H7 (cell line): ENCODE measurements around the gene TPSD1. TPM values are rescaled to one million over a fixed set of nuclear protein-coding genes. Genes with fewer than 3 reads are reported as not detected.
"Not testable (repeated sequence)": the region's sequence is repeated elsewhere in the genome, so short reads cannot be mapped to it uniquely, and the experiment has no call there.

Experiments used
- DNase-seq: peaks from one replicate; pipeline ENCODE4 v3.0.0; 2012
- H3K27me3 ChIP-seq: 2 replicates; pipeline ENCODE4 v1.6.0; 2011; ENCODE audit warnings: mild to moderate bottlenecking, low read length; ENCODE audit not compliant: control insufficient read depth, insufficient read depth
- H3K36me3 ChIP-seq: replicated peaks from 2 replicates; pipeline ENCODE4 v1.5.1; 2011; ENCODE audit warnings: low read length; ENCODE audit not compliant: control insufficient read depth, insufficient read depth
- H3K4me3 ChIP-seq: 2 replicates; pipeline ENCODE4 v1.5.1; 2011; ENCODE audit warnings: low read depth, mild to moderate bottlenecking, control low read depth, low read length, moderate library complexity; ENCODE audit not compliant: insufficient read depth
- total RNA-seq: library from RNA; depleted of rRNA; stranded (reverse); fragments of >200 nt; shearing (Covaris generic); gene quantifications from 2 replicates; pipeline ENCODE4 v1.2.3, GENCODE V29; 2014

Gene TPSD1
- total RNA-seq, 1 experiment from 2014 or later = not detected

DNA sequence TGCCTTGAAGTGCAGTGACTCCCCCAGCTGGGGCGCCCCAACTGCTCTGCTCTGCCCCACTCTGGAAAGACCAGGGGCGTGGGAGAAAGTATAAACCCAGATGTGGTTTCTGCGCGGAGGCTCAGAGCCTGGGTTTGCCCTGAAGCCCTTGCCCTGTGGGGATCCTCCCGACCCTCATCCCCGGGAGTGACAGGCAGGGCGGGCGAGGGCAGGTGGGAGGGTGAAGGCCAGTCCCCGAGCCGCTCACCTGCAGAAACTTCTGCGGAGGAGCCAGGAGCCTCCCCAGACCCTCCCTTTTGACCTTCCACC lies 3.8 kb downstream of the TPSD1 start:
- Histone ChIP-seq H3K36me3 (no peaks in the 10 kb centered on the region), H3K27me3 (peaks cover 10% of the 10 kb centered on the region; the same call in 1 of the 2 replicates), H3K4me3 (no peak overlapping the region)
- DNase-seq = no peak

DNA sequence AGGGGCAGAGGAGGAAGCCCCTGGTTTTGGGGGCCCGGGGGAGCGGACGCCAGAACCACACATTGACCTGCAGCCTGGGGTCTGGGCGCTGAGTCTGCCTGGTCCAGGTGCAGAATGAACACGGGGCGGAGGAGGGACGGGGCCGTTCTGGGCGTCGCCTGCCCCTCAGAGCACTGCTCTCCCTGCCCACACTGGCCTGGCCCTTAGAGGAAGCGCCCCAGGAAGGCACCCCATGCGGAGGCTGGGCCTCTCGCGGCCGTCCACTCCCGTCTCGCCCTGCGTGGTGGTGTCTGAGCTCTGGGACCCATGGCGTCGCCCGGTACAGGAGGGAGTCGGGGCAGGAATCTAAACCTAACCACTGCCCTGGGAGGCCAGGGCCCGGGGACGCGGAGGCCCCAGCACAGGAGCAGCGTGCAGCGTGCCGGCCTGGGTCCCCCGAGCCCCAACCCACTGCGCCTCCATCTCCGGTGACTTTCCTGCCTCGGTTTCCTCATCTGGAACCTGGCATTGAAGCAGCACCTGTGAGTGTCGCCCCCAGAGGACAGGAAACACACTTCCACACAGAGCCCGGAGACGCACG lies 4.3 kb downstream of the TPSD1 start:
- H3K4me3 ChIP-seq = no peak overlapping the region
- peaks cover 10% of the 10 kb centered on the region; the same call in 1 of the 2 replicates for H3K27me3 ChIP-seq
- peak; percentile 74 for DNase-seq
- no peaks in the 10 kb centered on the region for H3K36me3 ChIP-seq

- H3K36me3 ChIP-seq = no peaks in the 10 kb centered on the region
- no peak overlapping the region for H3K4me3 ChIP-seq
- H3K27me3 ChIP-seq = peaks cover 10% of the 10 kb centered on the region; the same call in 1 of the 2 replicates
- DNase-seq = peak; percentile 86
Measured at GRCh38 chr16:1261131-1261892, 5.4 kb downstream of the TPSD1 start.

GRCh38 chr16:1262210-1262845 lies 6.5 kb downstream of the TPSD1 start:
- H3K4me3 ChIP-seq = no peak overlapping the region
- H3K36me3 ChIP-seq = no peaks in the 10 kb centered on the region
- H3K27me3 ChIP-seq = peaks cover 10% of the 10 kb centered on the region; the same call in 1 of the 2 replicates
- no peak for DNase-seq

DNA sequence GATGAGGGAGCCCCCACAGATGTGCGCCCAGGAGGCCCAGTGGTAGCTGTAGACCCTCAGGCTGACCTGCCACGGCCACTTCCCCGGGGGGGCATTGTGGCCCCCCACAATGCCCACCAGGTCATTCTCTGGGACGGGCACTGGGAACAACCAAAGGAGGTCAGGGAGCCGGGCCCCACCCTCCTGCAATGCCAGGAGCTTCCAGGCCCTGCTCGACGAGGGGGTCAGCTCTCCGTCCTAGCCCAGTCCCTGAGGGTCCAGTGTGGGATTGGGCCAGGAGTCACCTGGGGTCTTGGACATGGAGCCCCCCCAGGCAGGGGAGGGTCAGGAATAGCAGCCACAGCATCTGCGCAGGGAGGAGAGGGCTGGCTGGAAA lies 7.0 kb downstream of the TPSD1 start:
- no peaks in the 10 kb centered on the region for H3K36me3 ChIP-seq
- no peak overlapping the region for H3K4me3 ChIP-seq
- H3K27me3 ChIP-seq = peaks cover 10% of the 10 kb centered on the region; the same call in 1 of the 2 replicates
- no peak for DNase-seq

DNA sequence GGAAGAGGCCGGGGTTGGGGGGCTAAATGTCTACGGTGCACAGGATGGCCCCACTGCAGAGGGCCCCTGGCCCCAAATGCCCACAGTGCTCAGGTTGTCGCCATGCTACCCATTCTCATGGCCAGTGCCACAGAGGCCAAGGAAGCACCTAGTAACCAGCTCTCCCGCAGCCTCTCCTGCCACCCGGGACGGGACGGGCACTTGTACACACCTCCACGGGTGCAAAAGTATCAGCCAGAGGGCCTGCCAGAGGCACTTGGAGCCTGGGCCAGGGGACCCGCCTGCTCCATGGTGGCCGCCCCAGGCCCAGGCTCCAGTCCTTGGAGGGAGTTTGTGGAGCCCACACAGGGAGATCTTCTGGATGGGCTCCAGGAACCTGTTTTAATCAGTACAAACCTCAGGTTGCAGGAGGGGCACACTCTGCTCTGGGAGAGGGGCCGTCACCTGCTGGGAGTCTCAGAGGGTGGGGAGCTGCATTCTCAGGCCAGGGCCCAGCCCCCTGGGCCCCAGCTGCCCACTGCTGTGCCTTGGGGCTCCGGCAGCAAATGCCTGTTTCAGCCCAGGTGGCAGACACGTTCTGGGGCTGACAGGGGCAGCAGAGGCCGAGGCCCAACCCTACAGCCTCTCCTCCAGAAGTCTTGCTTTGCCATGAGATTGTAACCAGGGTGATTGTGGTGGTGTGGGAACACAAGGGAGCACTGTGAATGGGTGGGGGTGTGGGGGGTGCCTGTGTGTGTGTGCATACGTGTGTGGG lies 7.9 kb downstream of the TPSD1 start:
- Histone ChIP-seq H3K36me3 (no peaks in the 10 kb centered on the region), H3K4me3 (no peak overlapping the region), H3K27me3 (peaks cover 10% of the 10 kb centered on the region; the same call in 1 of the 2 replicates)
- DNase-seq = no peak

DNA sequence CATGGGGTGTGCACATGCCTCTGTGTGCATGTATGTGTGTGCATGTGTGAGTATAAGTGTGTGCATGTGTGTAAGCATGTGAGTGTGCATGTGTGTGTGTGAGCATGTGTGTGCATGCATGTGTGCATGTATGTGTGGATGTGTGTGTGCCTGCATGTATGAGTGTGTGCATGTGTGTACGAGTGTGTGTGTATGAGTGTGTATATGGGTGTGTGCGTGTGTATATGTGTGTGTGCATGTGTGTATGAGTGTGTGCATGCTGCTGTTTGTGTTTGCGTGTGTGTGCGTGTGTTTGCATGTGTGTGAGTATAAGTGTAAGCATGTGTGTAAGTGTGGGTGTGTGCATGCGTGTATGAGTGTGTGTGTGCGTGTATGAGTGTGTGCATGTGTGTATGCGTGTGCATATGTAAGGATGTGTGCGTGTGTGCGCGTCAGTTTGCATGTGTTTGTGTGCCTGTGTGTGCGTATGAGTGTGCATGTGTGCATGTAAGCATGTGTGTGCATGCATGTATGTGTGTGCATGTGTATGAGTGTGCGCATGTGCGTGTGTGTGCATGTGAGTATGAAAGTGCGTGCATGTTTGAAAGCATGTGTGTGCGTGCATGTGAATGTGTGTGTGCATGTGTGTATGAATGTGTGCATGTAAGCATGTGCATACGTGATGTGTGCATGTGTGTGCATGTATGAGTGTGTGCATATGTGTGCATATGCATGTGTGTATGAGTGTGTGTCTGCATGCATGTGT lies 8.6 kb downstream of the TPSD1 start:
- Histone ChIP-seq H3K36me3 (no peaks in the 10 kb centered on the region), H3K4me3 (no peak overlapping the region), H3K27me3 (peaks cover 4% of the 10 kb centered on the region; the same call in 1 of the 2 replicates)
- no peak for DNase-seq

GRCh38 chr16:1265090-1265630 lies 9.3 kb downstream of the TPSD1 start:
- Histone ChIP-seq H3K36me3 (no peaks in the 10 kb centered on the region), H3K27me3 (peaks cover 2% of the 10 kb centered on the region; the same call in 1 of the 2 replicates), H3K4me3 (no peak overlapping the region)
- no peak for DNase-seq

DNA sequence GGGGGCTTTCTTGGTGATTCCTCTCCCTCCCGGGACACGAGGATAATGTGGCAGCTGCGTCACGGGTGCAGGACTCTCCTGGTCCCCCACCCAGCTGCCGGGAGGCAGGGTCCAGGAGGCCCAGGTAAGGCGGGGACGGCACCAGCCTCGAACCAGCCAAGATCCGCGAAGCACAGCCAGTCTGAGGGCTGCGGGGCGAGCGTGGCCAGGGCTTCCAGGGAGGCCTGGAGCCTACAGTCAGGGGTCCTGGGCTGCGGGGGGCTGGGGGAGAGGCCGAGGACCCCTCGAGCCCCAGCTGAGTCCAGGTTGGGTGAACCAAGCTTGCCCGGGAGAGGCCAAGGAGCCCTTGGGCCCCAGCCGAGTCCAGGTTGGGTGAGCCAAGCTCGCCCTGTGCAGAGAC lies 10.0 kb downstream of the TPSD1 start:
- Histone ChIP-seq H3K36me3 (no peaks in the 10 kb centered on the region), H3K4me3 (no peak overlapping the region), H3K27me3 (peaks cover 2% of the 10 kb centered on the region; the same call in 1 of the 2 replicates)
- DNase-seq = no peak

GRCh38 chr16:1269418-1269817 lies 13.5 kb downstream of the TPSD1 start:
- H3K36me3 ChIP-seq, H3K4me3 ChIP-seq, DNase-seq, H3K27me3 ChIP-seq: not testable (repeated sequence)

DNA sequence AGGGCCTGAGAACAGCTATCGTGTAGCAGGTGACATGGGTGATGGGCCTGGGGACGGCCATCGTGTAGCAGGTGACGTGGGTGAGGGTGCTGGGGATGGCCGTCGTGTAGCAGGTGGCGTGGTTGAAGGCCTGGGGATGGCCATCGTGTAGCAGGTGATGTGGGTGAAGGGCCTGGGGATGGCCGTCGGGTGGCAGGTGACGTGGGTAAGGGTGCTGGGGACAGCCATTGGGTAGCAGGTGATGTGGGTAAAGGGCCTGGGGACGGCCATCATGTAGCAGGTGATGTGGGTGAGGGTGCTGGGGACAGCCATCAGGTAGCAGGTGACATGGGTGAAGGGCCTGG lies 15.5 kb downstream of the TPSD1 start:
- H3K4me3 ChIP-seq = no peak overlapping the region
- DNase-seq = no peak
- no peaks in the 10 kb centered on the region for H3K27me3 ChIP-seq
- H3K36me3 ChIP-seq = no peaks in the 10 kb centered on the region

DNA sequence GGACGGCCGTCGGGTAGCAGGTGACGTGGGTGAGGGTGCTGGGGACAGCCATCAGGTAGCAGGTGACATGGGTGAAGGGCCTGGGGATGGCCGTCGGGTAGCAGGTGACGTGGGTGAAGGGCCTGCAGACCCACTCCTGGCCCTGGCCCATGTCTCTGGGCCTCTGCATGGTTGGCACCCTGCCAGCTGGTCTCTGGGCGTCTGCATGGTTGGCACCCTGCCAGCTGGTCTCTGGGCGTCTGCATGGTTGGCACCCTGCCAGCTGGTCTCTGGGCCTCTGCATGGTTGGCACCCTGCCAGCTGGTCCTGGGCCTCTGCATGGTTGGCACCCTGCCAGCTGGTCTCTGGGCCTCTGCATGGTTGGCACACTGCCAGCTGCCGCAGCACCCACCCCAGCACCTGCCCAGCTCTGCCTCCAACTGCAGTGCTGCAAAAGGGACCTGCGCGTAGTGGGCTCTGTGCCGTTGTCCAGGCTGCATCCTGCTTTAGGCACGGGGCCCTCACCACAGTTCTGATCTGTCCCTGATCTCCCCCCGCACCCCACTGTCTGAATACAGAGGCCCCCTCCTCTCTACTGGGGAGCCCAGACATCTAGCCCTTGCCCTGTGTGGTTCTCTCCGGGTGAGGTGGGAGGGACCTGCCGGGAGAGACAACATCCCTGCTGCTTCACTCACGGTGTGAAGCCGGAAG lies 16.0 kb downstream of the TPSD1 start:
- H3K36me3 ChIP-seq, H3K4me3 ChIP-seq, DNase-seq, H3K27me3 ChIP-seq: not testable (repeated sequence)

- H3K27me3 ChIP-seq = no peaks in the 10 kb centered on the region
- peak; percentile 56 for DNase-seq
- no peak overlapping the region for H3K4me3 ChIP-seq
Measured at GRCh38 chr16:1272453-1273198, 16.8 kb downstream of the TPSD1 start.

More at GRCh38 chr16:1272453-1273198, 16.8 kb downstream of the TPSD1 start:
- no peaks in the 10 kb centered on the region for H3K36me3 ChIP-seq
